Fibroblast of lung (primary cell): ENCODE data around the gene RASA3. TPM values are rescaled to one million over a fixed set of nuclear protein-coding genes. Genes with fewer than 3 reads are reported as not detected.
A peak's percentile ranks its signal among the peaks of the same experiment; 100 is the strongest.

ENCODE experiments used
- DNase-seq, 2 donors: peaks; one replicate each; pipeline versions ENCODE4 v3.0.0 to v3.0.0-alpha.2; 2010; ENCODE audit warnings: low read depth in 2 of 2
- H2AFZ ChIP-seq: 2 replicates; pipeline ENCODE4 v1.5.1; 2012; ENCODE audit warnings: low read length, control low read depth, inconsistent platforms
- H3K27ac ChIP-seq: 2 replicates; pipeline ENCODE4 v1.5.1; 2011; ENCODE audit warnings: low read length, control low read depth; ENCODE audit not compliant: insufficient read depth
- H3K27me3 ChIP-seq: 2 replicates; pipeline ENCODE4 v1.5.1; 2011; ENCODE audit warnings: mild to moderate bottlenecking, low read length; ENCODE audit not compliant: control insufficient read depth, insufficient read depth
- H3K36me3 ChIP-seq: 2 replicates; pipeline ENCODE4 v1.5.1; 2011; ENCODE audit warnings: low read length; ENCODE audit not compliant: control insufficient read depth, insufficient read depth
- H3K4me1 ChIP-seq: 2 replicates; pipeline ENCODE4 v1.5.1; 2011; ENCODE audit warnings: low read length; ENCODE audit not compliant: control insufficient read depth, insufficient read depth; ENCODE audit errors: extremely low read depth
- H3K4me2 ChIP-seq: 2 replicates; pipeline ENCODE4 v1.5.1; 2011; ENCODE audit warnings: low read length, control low read depth; ENCODE audit not compliant: insufficient read depth; ENCODE audit errors: extremely low read depth
- H3K4me3 ChIP-seq, 4 experiments: fragments of 200-600 bp in 1 of 4; sonication (generic) in 1 of 4; replicated peaks in 1 of 4; 2 replicates each; pipeline ENCODE4 v1.5.1; 2011 to 2016; ENCODE audit warnings: low read length in 4 of 4, low read depth in 3 of 4, mild to moderate bottlenecking in 3 of 4, control low read depth in 2 of 4, inconsistent platforms in 1 of 4, mixed read lengths in 1 of 4; ENCODE audit not compliant: insufficient read depth in 1 of 4; ENCODE audit errors: control extremely low read depth in 1 of 4
- H3K79me2 ChIP-seq: 2 replicates; pipeline ENCODE4 v1.5.1; 2012; ENCODE audit warnings: mild to moderate bottlenecking, low read length, inconsistent platforms; ENCODE audit not compliant: control insufficient read depth, insufficient read depth
- H3K9ac ChIP-seq: 2 replicates; pipeline ENCODE4 v1.5.1; 2011; ENCODE audit warnings: mild to moderate bottlenecking, low read length, control low read depth; ENCODE audit not compliant: insufficient read depth
- H3K9me3 ChIP-seq: 2 replicates; pipeline ENCODE4 v1.5.1; 2012; ENCODE audit warnings: low read depth, low read length; ENCODE audit not compliant: control insufficient read depth, insufficient read depth
- H4K20me1 ChIP-seq: 2 replicates; pipeline ENCODE4 v1.5.1; 2011; ENCODE audit warnings: low read length; ENCODE audit not compliant: control insufficient read depth, insufficient read depth; ENCODE audit errors: extremely low read depth
- EZH2 ChIP-seq: IDR thresholded peaks from 2 replicates; pipeline ENCODE4 v1.5.1; 2012; ENCODE audit warnings: low read length, control low read depth, mild to moderate bottlenecking; ENCODE audit errors: missing control alignments
- polyA plus RNA-seq, 2 donors: library from polyadenylated mRNA; depleted of rRNA in 1 of 2; stranded (reverse) in 1 of 2; unstranded in 1 of 2; fragments of >200 nt; gene quantifications; 2 replicates each; pipeline ENCODE4 v1.2.1, GENCODE V29; 2011 to 2012; ENCODE audit warnings: missing spikeins in 1 of 2
- total RNA-seq: library from RNA; depleted of rRNA; stranded (reverse); fragments of >200 nt; gene quantifications from 2 replicates; pipeline ENCODE4 v1.2.1, GENCODE V29; 2014
- TF ChIP-seq, protein P1 (sequence below), 2 donors: IDR thresholded peaks in 1 of 2; conservative IDR thresholded peaks in 1 of 2; 1 replicate in 1 of 2; 2 replicates in 1 of 2; pipeline ENCODE4 v1.5.1; 2011 to 2012; ENCODE audit warnings: low read length in 2 of 2, control low read depth in 1 of 2, inconsistent platforms in 1 of 2, low read depth in 1 of 2, mild to moderate bottlenecking in 1 of 2

Gene RASA3
- total and polyA plus RNA-seq, 2 donors (not counting 1 experiment from before 2014, with no cell fraction given), result 26.6 to 31.1 TPM

DNA sequence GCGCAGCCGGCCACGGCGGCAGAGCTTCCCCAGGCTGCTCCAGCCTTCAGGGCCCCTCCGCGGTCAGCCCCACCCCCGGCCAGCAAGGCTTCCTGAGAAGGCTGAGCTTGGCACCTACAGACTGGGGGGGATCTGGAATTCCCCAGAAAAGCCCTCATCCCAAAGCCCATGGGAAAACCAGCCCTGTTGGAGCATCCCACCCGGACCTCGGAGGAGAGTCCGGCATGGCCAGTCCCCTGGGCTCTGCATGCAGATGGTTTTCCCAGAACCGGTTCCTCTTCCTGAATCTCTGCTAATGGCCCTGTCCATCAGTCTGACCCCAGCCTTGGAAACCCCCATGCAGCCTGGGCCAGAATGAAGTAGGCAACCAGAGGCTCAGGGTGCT lies 10.3 kb downstream of the RASA3 start:
- peaks cover 75% of the 10 kb centered on the region for H3K79me2 ChIP-seq
- peak overlapping the region; percentile 75 for H3K27ac ChIP-seq
- H3K4me1 ChIP-seq, result peaks cover 38% of the 10 kb centered on the region
- no peak for DNase-seq
- H4K20me1 ChIP-seq, result no peaks in the 10 kb centered on the region
- no peak overlapping the region for H2AFZ ChIP-seq
- no peak overlapping the region for H3K4me3 ChIP-seq
- no peaks in the 10 kb centered on the region for H3K9me3 ChIP-seq
- no peaks in the 10 kb centered on the region for H3K27me3 ChIP-seq
- TF ChIP-seq, protein P1, sequence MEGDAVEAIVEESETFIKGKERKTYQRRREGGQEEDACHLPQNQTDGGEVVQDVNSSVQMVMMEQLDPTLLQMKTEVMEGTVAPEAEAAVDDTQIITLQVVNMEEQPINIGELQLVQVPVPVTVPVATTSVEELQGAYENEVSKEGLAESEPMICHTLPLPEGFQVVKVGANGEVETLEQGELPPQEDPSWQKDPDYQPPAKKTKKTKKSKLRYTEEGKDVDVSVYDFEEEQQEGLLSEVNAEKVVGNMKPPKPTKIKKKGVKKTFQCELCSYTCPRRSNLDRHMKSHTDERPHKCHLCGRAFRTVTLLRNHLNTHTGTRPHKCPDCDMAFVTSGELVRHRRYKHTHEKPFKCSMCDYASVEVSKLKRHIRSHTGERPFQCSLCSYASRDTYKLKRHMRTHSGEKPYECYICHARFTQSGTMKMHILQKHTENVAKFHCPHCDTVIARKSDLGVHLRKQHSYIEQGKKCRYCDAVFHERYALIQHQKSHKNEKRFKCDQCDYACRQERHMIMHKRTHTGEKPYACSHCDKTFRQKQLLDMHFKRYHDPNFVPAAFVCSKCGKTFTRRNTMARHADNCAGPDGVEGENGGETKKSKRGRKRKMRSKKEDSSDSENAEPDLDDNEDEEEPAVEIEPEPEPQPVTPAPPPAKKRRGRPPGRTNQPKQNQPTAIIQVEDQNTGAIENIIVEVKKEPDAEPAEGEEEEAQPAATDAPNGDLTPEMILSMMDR (conservative IDR thresholded peaks at IDR 0.05 in 1 of 2, IDR thresholded peaks at IDR 0.05 in 1 of 2; ENCODE audit: low read depth in 1 of 2, low read length in 2 of 2), result no peak
- no peak for TF ChIP-seq EZH2
- H3K4me2 ChIP-seq, result peak overlapping the region; percentile 18
- no peak overlapping the region for H3K9ac ChIP-seq
- H3K36me3 ChIP-seq, result peaks cover 2% of the 10 kb centered on the region

DNA sequence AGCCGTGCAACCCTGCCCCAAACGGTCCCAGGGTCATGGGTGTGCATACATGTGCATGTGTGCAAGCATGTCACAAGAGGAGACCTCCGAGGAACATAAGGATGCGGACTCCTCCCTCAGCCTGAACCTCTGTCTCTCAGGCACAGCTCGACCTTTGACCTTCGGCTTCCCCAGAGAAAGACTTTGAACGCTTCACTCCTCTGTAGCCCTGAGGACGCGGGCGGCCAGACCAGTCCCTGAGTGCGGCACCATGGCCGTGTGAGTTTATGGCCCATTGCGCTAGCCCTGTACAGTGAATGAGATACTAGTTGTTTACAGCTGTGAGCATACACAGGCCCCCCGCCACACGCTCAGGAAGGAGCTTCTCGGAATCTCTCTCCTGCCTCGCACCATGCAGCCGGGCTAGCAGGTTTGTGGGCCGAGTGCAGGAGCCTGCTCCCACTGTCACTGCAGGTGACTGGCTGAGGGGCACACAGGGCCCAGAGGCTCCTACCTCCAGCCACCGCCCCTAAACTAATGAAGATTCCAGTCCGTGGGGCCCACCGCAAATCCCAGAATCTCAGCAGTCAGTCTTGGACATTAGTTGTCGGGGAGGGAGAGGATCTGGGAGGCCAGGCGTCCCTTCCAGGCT lies 10.8 kb downstream of the RASA3 start:
- H3K36me3 ChIP-seq, result peaks cover 1% of the 10 kb centered on the region
- peaks cover 75% of the 10 kb centered on the region for H3K79me2 ChIP-seq
- DNase-seq, result no peak
- no peak overlapping the region for H3K9ac ChIP-seq
- H3K4me3 ChIP-seq, result no peak overlapping the region
- no peaks in the 10 kb centered on the region for H3K9me3 ChIP-seq
- H3K4me1 ChIP-seq, result peaks cover 41% of the 10 kb centered on the region
- no peak overlapping the region for H2AFZ ChIP-seq
- no peaks in the 10 kb centered on the region for H3K27me3 ChIP-seq
- peak overlapping the region; percentile 75 for H3K27ac ChIP-seq
- TF ChIP-seq, protein P1 (conservative IDR thresholded peaks at IDR 0.05 in 1 of 2, IDR thresholded peaks at IDR 0.05 in 1 of 2; ENCODE audit: low read depth in 1 of 2, low read length in 2 of 2), result no peak
- TF ChIP-seq EZH2, result no peak
- H4K20me1 ChIP-seq, result no peaks in the 10 kb centered on the region
- H3K4me2 ChIP-seq, result peak overlapping the region; percentile 18

DNA sequence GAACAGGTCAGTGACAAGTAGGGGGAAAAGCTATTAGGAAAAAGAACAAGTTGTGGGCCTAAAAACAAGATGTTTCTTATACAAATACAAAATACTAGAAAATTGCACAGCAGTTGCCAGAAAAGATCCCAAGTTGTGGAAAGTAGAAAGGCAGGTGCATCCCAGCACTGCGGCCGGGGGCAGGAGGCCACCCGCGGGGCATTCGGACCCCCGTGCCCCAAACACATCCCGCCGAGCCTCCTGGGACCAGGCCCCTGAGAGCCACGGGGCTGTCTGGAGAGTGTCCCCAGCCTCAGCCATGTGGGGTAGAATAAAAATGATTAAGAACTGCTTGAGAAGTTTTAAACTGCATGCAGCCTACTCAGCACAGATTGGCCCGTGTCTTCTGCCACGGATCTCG lies 11.4 kb downstream of the RASA3 start:
- Histone ChIP-seq H3K4me1 (peaks cover 42% of the 10 kb centered on the region), H3K9ac (peak overlapping the region; percentile 21), H3K4me2 (no peak overlapping the region), H3K4me3 (no peak overlapping the region), H3K9me3 (no peaks in the 10 kb centered on the region), H3K79me2 (peaks cover 74% of the 10 kb centered on the region), H3K36me3 (peaks cover 1% of the 10 kb centered on the region), H3K27me3 (no peaks in the 10 kb centered on the region), H3K27ac (peak overlapping the region; percentile 75), H4K20me1 (no peaks in the 10 kb centered on the region), H2AFZ (no peak overlapping the region)
- DNase-seq, result no peak
- no peak for TF ChIP-seq EZH2
- TF ChIP-seq, protein P1 (conservative IDR thresholded peaks at IDR 0.05 in 1 of 2, IDR thresholded peaks at IDR 0.05 in 1 of 2; ENCODE audit: low read depth in 1 of 2, low read length in 2 of 2), result no peak
